Keratinocyte (primary cell): ENCODE results near the gene TAOK3. TPM values are rescaled to one million over a fixed set of nuclear protein-coding genes. Genes with fewer than 3 reads are reported as not detected.

Experiments used
- DNase-seq: peaks from one replicate; pipeline ENCODE4 v3.0.0-alpha.2; 2011; ENCODE audit warnings: low read depth, missing footprints, low spot score
- FAIRE-seq: peaks from 2 replicates; lab custom pipeline; 2011; peaks lifted over from hg19 to GRCh38; lab: Jason Lieb, UNC
- H2AFZ ChIP-seq: 2 replicates; pipeline ENCODE4 v1.6.0; 2012; ENCODE audit warnings: low read length, control low read depth, inconsistent platforms; ENCODE audit not compliant: control insufficient read depth
- H3K27ac ChIP-seq: 2 replicates; pipeline ENCODE4 v1.5.1; 2011; ENCODE audit warnings: low read length; ENCODE audit not compliant: control insufficient read depth, insufficient read depth
- H3K27me3 ChIP-seq: 3 replicates; pipeline ENCODE4 v1.6.0; 2011; ENCODE audit warnings: low read length; ENCODE audit not compliant: control insufficient read depth, insufficient read depth; ENCODE audit errors: extremely low read depth
- H3K36me3 ChIP-seq, 2 experiments: 2 replicates in 1 of 2; 3 replicates in 1 of 2; pipeline ENCODE4 v1.5.1; 2011; ENCODE audit warnings: low read length in 2 of 2, mild to moderate bottlenecking in 1 of 2; ENCODE audit not compliant: control insufficient read depth in 2 of 2, insufficient read depth in 2 of 2; ENCODE audit errors: extremely low read depth in 1 of 2
- H3K4me1 ChIP-seq: 3 replicates; pipeline ENCODE4 v1.5.1; 2011; ENCODE audit warnings: low read length; ENCODE audit not compliant: control insufficient read depth, insufficient read depth; ENCODE audit errors: extremely low read depth
- H3K4me2 ChIP-seq: 3 replicates; pipeline ENCODE4 v1.6.0; 2011; ENCODE audit warnings: low read depth, low read length; ENCODE audit not compliant: control insufficient read depth, insufficient read depth; ENCODE audit errors: extremely low read depth
- H3K4me3 ChIP-seq, 3 experiments: fragments of 200-600 bp in 1 of 3; sonication (generic) in 1 of 3; 2 replicates in 2 of 3; 3 replicates in 1 of 3; pipeline ENCODE4 v1.5.1; 2011 to 2016; ENCODE audit warnings: low read length in 3 of 3, mild to moderate bottlenecking in 3 of 3, control low read depth in 2 of 3, inconsistent platforms in 1 of 3, low read depth in 1 of 3, mixed read lengths in 1 of 3, mixed run types in 1 of 3, moderate library complexity in 1 of 3; ENCODE audit not compliant: control insufficient read depth in 2 of 3, insufficient read depth in 2 of 3; ENCODE audit errors: extremely low read depth in 1 of 3
- H3K79me2 ChIP-seq: 2 replicates; pipeline ENCODE4 v1.6.0; 2012; ENCODE audit warnings: low read length; ENCODE audit not compliant: control insufficient read depth, insufficient read depth
- H3K9ac ChIP-seq: 3 replicates; pipeline ENCODE4 v1.6.0; 2011; ENCODE audit warnings: low read length; ENCODE audit not compliant: control insufficient read depth, insufficient read depth; ENCODE audit errors: extremely low read depth
- H3K9me1 ChIP-seq: 3 replicates; pipeline ENCODE4 v1.6.0; 2011; ENCODE audit warnings: low read length; ENCODE audit not compliant: control insufficient read depth, insufficient read depth; ENCODE audit errors: extremely low read depth
- H3K9me3 ChIP-seq: 2 replicates; pipeline ENCODE4 v1.5.1; 2012; ENCODE audit warnings: low read depth, low read length; ENCODE audit not compliant: control insufficient read depth
- H4K20me1 ChIP-seq: 3 replicates; pipeline ENCODE4 v1.6.0; 2011; ENCODE audit warnings: low read length; ENCODE audit not compliant: control insufficient read depth, insufficient read depth; ENCODE audit errors: extremely low read depth
- EZH2 ChIP-seq: IDR thresholded peaks from one replicate; pipeline ENCODE4 v1.6.1; 2012; ENCODE audit warnings: inconsistent platforms, mild to moderate bottlenecking, low read length, moderate library complexity
- dilution Hi-C: fragments of 300-500 bp; cut with MboI; formaldehyde crosslinking; loops from one replicate; pipeline ENCODE4 v1.7.0; 2020; ENCODE audit warnings: low sequenced_read_pairs; ENCODE audit not compliant: extremely low pct_ligation_motif_present
- polyA plus RNA-seq, 5 experiments: library from polyadenylated mRNA; depleted of rRNA in 3 of 5; stranded (reverse) in 3 of 5; stranded (forward) in 1 of 5; unstranded in 1 of 5; fragments of >200 nt; gene quantifications; 1 replicate in 1 of 5; 2 replicates in 3 of 5; 3 replicates in 1 of 5; pipeline versions ENCODE4 v1.2.1 to v1.2.3, GENCODE V29; 2011 to 2012; ENCODE audit warnings: missing spikeins in 2 of 5, low read depth in 1 of 5, low replicate concordance in 1 of 5
- TF ChIP-seq, protein P1 (sequence below), 3 experiments: IDR thresholded peaks in 1 of 3; conservative IDR thresholded peaks in 1 of 3; optimal IDR thresholded peaks in 1 of 3; 2 replicates in 2 of 3; 3 replicates in 1 of 3; pipeline versions ENCODE3 to v1.5.1; 2011; ENCODE audit warnings: low read length in 3 of 3, mild to moderate bottlenecking in 3 of 3, moderate library complexity in 2 of 3, control low read depth in 1 of 3, inconsistent platforms in 1 of 3; ENCODE audit not compliant: insufficient read depth in 2 of 3; ENCODE audit errors: extremely low read depth in 1 of 3

The TAOK3 gene
- polyA plus RNA-seq, 1 donor (not counting 4 experiments of a cell fraction or from before 2014, with no cell fraction given): 35.0 TPM

DNA sequence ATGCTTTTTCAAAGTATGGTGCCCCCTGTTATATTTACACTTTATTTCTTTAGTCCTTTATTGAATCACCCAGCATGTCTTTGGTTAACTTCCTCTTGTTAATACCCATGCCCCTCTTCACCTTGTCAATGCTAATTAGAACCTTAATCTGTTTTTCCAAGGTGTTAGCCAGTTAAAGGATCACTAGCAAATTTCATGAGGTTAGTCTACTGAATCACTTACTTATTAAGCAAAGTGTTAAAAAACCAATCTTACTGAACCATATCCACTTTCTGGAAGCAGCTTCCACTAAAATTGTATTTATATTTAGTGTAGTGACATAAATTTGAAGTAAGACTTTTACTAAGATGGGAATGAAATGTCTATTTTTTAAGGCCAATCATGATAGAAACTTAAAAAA is 27.9 kb downstream of the TAOK3 start:
- H3K4me1 ChIP-seq: no peaks in the 10 kb centered on the region
- no peaks in the 10 kb centered on the region for H3K27me3 ChIP-seq
- peaks cover 0 to 2% of the 10 kb centered on the region in 2 experiments for H3K36me3 ChIP-seq
- H3K9me1 ChIP-seq: no peaks in the 10 kb centered on the region
- no peak overlapping the region for H3K27ac ChIP-seq
- DNase-seq (no peak), FAIRE-seq (no peak)
- no peaks in the 10 kb centered on the region for H3K9me3 ChIP-seq
- no peak overlapping the region for H3K9ac ChIP-seq
- peaks cover 33% of the 10 kb centered on the region for H3K79me2 ChIP-seq
- dilution Hi-C loops: no loop called here
- H3K4me3 ChIP-seq: no peak overlapping the region
- no peak overlapping the region for H2AFZ ChIP-seq
- no peak for TF ChIP-seq EZH2
- TF ChIP-seq, protein P1, sequence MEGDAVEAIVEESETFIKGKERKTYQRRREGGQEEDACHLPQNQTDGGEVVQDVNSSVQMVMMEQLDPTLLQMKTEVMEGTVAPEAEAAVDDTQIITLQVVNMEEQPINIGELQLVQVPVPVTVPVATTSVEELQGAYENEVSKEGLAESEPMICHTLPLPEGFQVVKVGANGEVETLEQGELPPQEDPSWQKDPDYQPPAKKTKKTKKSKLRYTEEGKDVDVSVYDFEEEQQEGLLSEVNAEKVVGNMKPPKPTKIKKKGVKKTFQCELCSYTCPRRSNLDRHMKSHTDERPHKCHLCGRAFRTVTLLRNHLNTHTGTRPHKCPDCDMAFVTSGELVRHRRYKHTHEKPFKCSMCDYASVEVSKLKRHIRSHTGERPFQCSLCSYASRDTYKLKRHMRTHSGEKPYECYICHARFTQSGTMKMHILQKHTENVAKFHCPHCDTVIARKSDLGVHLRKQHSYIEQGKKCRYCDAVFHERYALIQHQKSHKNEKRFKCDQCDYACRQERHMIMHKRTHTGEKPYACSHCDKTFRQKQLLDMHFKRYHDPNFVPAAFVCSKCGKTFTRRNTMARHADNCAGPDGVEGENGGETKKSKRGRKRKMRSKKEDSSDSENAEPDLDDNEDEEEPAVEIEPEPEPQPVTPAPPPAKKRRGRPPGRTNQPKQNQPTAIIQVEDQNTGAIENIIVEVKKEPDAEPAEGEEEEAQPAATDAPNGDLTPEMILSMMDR (optimal IDR thresholded peaks at IDR 0.05 in 1 of 3, IDR thresholded peaks at IDR 0.05 in 1 of 3, conservative IDR thresholded peaks at IDR 0.05 in 1 of 3; ENCODE audit: extremely low read depth in 1 of 3, insufficient read depth in 2 of 3, low read length in 3 of 3): no peak
- H4K20me1 ChIP-seq: no peaks in the 10 kb centered on the region
- no peak overlapping the region for H3K4me2 ChIP-seq

DNA sequence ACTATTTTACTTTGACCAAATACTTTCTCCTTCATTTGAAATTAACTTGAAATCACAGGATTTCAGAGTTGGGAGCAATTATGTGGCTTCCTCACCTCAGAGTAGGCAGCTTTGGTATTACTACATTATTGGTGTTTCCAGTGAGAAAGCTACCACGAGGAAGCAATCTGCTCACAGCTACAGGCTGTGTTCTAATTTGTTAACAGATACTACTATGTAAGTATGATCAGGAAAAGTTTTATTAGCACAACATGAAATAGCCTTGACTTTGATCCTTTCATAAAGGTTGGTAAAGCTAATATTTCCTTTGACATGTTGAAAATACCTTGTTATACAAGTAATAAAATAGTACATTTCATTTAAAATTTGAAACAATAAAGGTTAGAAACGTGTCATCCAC is 30.6 kb downstream of the TAOK3 start:
- Histone ChIP-seq H3K4me2 (no peak overlapping the region), H3K27ac (no peak overlapping the region), H3K4me1 (no peaks in the 10 kb centered on the region), H3K9ac (no peak overlapping the region), H3K9me1 (no peaks in the 10 kb centered on the region), H3K79me2 (peaks cover 26% of the 10 kb centered on the region), H3K4me3 (no peak overlapping the region), H3K27me3 (no peaks in the 10 kb centered on the region), H3K9me3 (no peaks in the 10 kb centered on the region), H4K20me1 (no peaks in the 10 kb centered on the region), H3K36me3 (peaks cover 0 to 2% of the 10 kb centered on the region in 2 experiments), H2AFZ (no peak overlapping the region)
- FAIRE-seq (no peak), DNase-seq (no peak)
- TF ChIP-seq, protein P1 (optimal IDR thresholded peaks at IDR 0.05 in 1 of 3, IDR thresholded peaks at IDR 0.05 in 1 of 3, conservative IDR thresholded peaks at IDR 0.05 in 1 of 3; ENCODE audit: extremely low read depth in 1 of 3, insufficient read depth in 2 of 3, low read length in 3 of 3): no peak
- no peak for TF ChIP-seq EZH2
- dilution Hi-C loops: no loop called here
